ENCODE results near the gene PHLDA2. TPM values are rescaled to one million over a fixed set of nuclear protein-coding genes. Genes with fewer than 3 reads are reported as not detected.

The PHLDA2 gene
- total RNA-seq, 1 donor from 2014 or later: 4.7 TPM

- peak; percentile 41 for DNase-seq (ENCODE audit: low read depth)
Observed at GRCh38 chr11:2929950-2930703, 907 bp upstream of the PHLDA2 start.

- DNase-seq (ENCODE audit: low read depth): peak; percentile 72
Observed at GRCh38 chr11:2929531-2929949, 320 bp upstream of the PHLDA2 start.

GRCh38 chr11:2927851-2928604 lies 1.2 kb downstream of the PHLDA2 start:
- no peak for DNase-seq (ENCODE audit: low read depth)

GRCh38 chr11:2927121-2927800 lies 2.0 kb downstream of the PHLDA2 start:
- DNase-seq (ENCODE audit: low read depth): no peak

GRCh38 chr11:2926611-2927051 lies 2.6 kb downstream of the PHLDA2 start:
- DNase-seq (ENCODE audit: low read depth): no peak

- DNase-seq (ENCODE audit: low read depth): no peak
Observed at GRCh38 chr11:2924821-2925675, 4.2 kb downstream of the PHLDA2 start.

- no peak for DNase-seq (ENCODE audit: low read depth)
Observed at GRCh38 chr11:2924381-2924780, 4.8 kb downstream of the PHLDA2 start.

GRCh38 chr11:2923446-2924375 lies 5.5 kb downstream of the PHLDA2 start:
- DNase-seq (ENCODE audit: low read depth): no peak

GRCh38 chr11:2922655-2923054 lies 6.6 kb downstream of the PHLDA2 start:
- DNase-seq (ENCODE audit: low read depth): no peak

GRCh38 chr11:2921742-2922493 lies 7.3 kb downstream of the PHLDA2 start:
- no peak for DNase-seq (ENCODE audit: low read depth)

- DNase-seq (ENCODE audit: low read depth): no peak
Observed at GRCh38 chr11:2921261-2921660, 8.0 kb downstream of the PHLDA2 start.

GRCh38 chr11:2920343-2920742 lies 8.9 kb downstream of the PHLDA2 start:
- no peak for DNase-seq (ENCODE audit: low read depth)

GRCh38 chr11:2919837-2920236 lies 9.4 kb downstream of the PHLDA2 start:
- no peak for DNase-seq (ENCODE audit: low read depth)

- DNase-seq (ENCODE audit: low read depth): no peak
Observed at GRCh38 chr11:2919188-2919587, 10.0 kb downstream of the PHLDA2 start.

GRCh38 chr11:2917842-2918490 lies 11.3 kb downstream of the PHLDA2 start:
- no peak for DNase-seq (ENCODE audit: low read depth)

GRCh38 chr11:2916892-2917645 lies 12.2 kb downstream of the PHLDA2 start:
- DNase-seq (ENCODE audit: low read depth): no peak

- DNase-seq (ENCODE audit: low read depth): no peak
Observed at GRCh38 chr11:2916114-2916891, 12.9 kb downstream of the PHLDA2 start.
